NCI-H748 (cell line): Measurements from ENCODE around the gene MRPS10.
"Not testable (repeated sequence)": the region's sequence is repeated elsewhere in the genome, so short reads cannot be mapped to it uniquely, and the experiment has no call there.

Source experiments
- DNase-seq: peaks from one replicate; lab custom pipeline; 2025; ENCODE audit not compliant: unreplicated experiment; lab: John Stamatoyannopoulos, UW

Gene MRPS10

GRCh38 chr6:42179261-42179944 lies 38.3 kb downstream of the MRPS10 start:
- no peak for DNase-seq

DNA sequence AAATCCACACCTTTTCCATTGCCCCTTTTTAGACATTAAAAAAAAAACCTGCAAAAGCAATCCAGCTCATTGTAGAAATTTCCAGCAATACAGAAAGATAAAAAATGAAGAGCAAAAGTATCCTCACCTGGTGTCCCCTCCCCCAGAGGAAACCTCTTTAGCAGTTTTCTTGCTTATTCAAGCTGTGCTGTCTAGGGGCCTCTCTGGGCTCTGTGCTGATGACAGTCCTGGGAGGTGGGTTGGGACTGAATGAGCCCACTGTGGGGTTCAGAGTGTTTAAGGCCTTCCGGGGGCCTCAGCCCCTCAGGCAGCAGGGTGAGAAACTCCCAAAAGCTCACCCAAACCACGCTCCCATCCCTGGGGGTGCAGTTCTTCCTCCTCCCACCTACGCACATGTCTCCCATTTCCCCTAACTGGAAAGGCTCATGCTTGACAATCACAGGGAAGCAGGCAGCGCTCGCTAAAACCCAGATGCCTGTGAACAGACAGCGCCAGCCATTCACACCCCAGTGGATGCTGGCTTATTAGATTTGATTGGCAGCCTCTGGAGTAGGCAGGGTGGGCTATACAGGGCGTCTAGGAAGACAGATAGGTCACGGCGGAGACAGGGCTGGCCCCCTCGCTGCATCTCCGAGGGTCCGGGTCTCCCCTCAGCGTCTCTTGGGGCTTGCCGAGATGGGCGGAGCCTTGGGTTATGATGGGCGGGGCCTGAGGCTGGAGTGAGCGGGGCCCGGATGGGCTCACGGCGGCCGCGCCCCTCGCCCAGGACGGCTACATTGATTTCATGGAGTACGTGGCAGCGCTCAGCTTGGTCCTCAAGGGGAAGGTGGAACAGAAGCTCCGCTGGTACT lies 39.9 kb downstream of the MRPS10 start:
- no peak for DNase-seq

DNA sequence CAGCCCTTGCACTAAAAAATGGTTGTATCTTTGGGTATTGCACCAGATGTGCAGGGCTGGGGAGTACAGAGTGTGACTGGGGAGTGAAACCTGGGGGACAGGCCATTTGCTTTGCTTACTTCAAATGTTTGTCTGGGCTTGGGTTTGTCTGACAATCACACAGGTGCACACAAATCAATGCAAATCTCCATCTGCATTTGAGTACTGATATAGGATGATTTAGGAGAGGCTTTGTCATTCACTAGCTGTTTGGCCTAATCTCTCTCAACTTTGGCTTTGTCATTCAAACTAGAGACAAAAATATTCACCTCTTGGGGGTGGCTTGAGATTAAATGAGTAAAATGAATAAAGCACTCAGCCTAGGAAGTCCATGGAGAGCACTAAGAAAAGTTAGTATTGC lies 40.7 kb downstream of the MRPS10 start:
- no peak for DNase-seq

DNA sequence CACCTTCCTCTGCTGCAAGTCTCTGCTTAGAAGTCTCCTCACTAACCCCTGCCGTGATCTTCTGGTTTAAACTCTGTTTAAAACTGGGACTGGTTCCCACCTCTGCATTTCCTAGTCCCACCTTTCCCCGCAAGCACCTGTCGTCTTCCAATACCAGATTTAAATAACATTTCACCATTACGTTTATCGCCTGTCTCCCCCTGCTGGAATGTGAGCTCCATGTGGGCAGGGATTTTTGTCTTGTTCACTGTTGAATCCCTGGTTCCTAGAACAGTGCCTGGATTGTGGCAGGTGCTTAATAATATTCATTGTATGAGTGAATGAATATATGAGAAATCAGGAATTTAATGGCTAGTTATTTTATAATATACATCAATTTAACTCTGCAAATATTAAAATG lies 41.8 kb downstream of the MRPS10 start:
- DNase-seq = no peak

DNA sequence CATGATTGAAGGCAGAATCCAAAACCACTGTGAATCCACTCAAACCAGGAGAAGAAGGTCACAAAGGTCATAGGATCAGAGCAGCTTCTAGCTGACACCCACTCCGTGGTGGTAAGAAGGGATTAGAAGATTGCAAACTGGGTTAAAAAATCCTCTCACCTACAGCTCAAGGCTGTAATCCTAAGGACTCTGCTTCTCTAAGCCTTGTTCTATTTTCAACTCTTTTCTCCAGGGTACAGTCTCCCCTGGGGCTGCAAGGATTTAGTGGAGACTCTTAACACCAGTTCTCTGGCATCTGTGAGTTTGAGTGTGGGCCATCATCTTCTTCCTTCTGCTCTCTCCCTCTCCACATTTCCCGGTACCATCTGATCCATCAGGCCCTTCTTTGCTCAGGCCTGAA lies 44.6 kb downstream of the MRPS10 start, which contains the start of gene GUCA1A:
TSS of gene GUCA1A (plus strand) at position 264 of the 400 bp plus-strand sequence. CDS start 250 bp downstream, outside the sequence.
- DNase-seq = no peak

DNA sequence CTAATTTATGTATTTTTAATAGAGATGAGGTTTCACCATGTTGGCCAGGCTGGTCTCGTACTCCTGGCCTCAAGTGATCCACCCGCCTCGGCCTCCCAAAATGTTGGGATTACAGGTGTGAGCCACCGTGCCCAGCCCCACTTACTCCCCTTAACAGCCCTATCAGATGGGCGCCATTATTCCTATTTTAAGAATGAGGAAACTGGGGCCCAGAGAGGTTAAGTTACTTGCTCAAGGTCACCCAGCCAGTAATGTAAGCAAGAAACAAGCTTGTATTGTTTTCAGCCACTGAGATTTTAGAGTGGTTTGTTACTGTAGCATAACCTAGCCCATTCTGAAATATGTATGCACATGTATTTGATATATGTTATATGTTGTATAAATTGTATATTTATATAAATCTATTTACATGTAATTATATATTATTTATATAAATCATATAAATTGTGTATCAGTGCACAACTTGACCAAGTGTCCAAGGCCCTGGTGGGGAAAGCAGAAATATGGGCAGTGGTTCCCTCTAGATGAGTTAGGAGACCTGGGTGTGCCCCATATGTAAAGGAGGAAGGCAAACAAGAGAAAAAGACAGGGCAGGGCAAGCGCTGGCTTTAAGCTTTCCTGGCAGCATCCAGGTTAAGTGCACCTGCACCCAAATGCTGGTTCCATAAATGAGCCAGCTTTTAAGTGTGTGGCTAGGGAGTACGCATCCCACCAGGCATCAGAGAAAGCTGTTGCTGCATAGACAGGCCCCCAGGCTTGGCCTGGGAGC lies 45.7 kb downstream of the MRPS10 start:
- peak; percentile 84 for DNase-seq

DNA sequence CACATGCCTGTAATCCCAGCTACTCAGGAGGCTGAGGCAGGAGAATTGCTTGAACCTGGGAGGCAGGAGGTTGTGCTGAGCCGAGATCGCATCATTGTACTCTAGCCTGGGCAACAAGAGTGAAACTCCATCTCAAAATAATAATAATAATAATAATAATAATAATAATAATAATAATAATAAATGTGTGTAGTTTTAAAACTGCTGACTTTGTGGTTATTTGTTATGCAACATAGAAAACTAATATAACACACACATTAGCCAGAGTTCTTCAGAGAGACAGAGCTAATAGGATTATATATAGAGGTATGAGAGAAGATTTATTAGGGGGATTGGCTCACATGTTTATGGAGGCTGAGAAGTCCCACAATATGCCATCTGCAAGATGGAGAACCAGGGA lies 47.9 kb downstream of the MRPS10 start:
- not testable (repeated sequence) for DNase-seq

GRCh38 chr6:42168650-42169049 lies 49.0 kb downstream of the MRPS10 start:
- DNase-seq = no peak

GRCh38 chr6:42166444-42167141 lies 51.1 kb downstream of the MRPS10 start:
- DNase-seq = peak; percentile 83

GRCh38 chr6:42165016-42165415 lies 52.6 kb downstream of the MRPS10 start:
- DNase-seq = no peak

DNA sequence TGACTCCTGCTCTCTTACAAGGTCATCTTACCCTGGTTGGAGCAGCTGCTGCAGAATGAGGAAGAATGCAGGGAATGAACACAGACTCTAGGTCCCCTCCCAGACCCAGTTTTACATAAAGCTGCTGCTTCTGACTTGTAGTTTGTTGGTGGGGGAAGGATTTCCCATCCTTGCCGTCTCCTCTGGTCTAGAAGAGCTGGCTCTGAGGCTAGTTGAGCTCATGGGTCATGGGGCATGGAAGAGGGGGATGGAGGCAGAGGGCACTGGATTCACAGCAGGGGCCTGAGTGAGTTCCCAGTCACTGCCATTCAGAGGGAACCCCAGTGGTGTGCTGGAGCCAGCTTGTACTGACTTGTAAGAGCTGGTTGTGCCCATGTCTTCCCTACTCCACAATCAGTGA lies 53.7 kb downstream of the MRPS10 start:
- no peak for DNase-seq

GRCh38 chr6:42162812-42163211 lies 54.8 kb downstream of the MRPS10 start:
- DNase-seq = no peak

GRCh38 chr6:42162384-42162783 lies 55.3 kb downstream of the MRPS10 start:
- DNase-seq = no peak

- no peak for DNase-seq
These were observed 58.1 kb downstream of the MRPS10 start for GRCh38 chr6:42159431-42160024.

DNA sequence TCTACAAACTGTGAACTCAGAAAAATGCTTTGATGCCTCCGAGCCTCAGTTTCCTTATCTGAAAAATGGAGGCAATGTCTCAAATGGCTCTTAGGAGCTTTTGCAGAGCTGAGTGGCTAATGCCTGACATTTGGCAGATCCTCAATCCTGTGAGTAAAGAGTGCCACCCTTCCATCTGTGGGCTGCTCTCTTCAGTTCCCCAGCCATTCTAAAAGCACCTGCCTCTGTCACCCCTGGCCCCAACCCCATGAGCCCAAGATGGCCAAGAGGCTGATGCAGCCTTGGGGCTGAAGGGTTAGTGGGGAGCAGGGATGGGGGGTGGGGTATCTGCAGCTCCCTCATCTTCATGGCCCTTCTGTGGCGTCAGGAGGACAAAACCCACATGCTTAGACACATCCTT lies 59.0 kb downstream of the MRPS10 start:
- no peak for DNase-seq

GRCh38 chr6:42158011-42158410 lies 59.6 kb downstream of the MRPS10 start:
- DNase-seq = no peak
